GM21619 (cell line): ENCODE results near the gene SLC25A48.

Experiments
- ATAC-seq: cut with Tn5 transposase; IDR thresholded peaks from one replicate; pipeline ENCODE4 v1.9.1; 2021; ENCODE audit not compliant: unreplicated experiment

SLC25A48 gene

GRCh38 chr5:135834639-135835529 is at the start of gene SLC25A48:
Gene SLC25A48 (plus strand): TSS chr5:135834663. CDS start chr5:135834848, 185 bp downstream.
- ATAC-seq, result no peak

GRCh38 chr5:135800656-135801055 is 33.8 kb upstream of the SLC25A48 start:
- no peak for ATAC-seq

- no peak for ATAC-seq
Observed at GRCh38 chr5:135810188-135810943, 24.1 kb upstream of the SLC25A48 start.

GRCh38 chr5:135811007-135811406 is 23.5 kb upstream of the SLC25A48 start:
- no peak for ATAC-seq

- no peak for ATAC-seq
Observed at GRCh38 chr5:135813758-135814157, 20.7 kb upstream of the SLC25A48 start.

- no peak for ATAC-seq
Observed at GRCh38 chr5:135814316-135814715, 20.1 kb upstream of the SLC25A48 start.

GRCh38 chr5:135814812-135815211 is 19.7 kb upstream of the SLC25A48 start:
- no peak for ATAC-seq

- no peak for ATAC-seq
Observed at GRCh38 chr5:135821061-135821801, 13.2 kb upstream of the SLC25A48 start.

- no peak for ATAC-seq
Observed at GRCh38 chr5:135821802-135822201, 12.7 kb upstream of the SLC25A48 start.

GRCh38 chr5:135822286-135822685 is 12.2 kb upstream of the SLC25A48 start:
- ATAC-seq, result no peak

- ATAC-seq, result no peak
Observed at GRCh38 chr5:135822959-135823358, 11.5 kb upstream of the SLC25A48 start.

GRCh38 chr5:135823881-135824280 is 10.6 kb upstream of the SLC25A48 start:
- no peak for ATAC-seq

- ATAC-seq, result no peak
Observed at GRCh38 chr5:135824541-135825041, 9.9 kb upstream of the SLC25A48 start.

- ATAC-seq, result no peak
Observed at GRCh38 chr5:135825373-135826220, 8.9 kb upstream of the SLC25A48 start.

GRCh38 chr5:135826221-135826525 is 8.3 kb upstream of the SLC25A48 start:
- no peak for ATAC-seq

- ATAC-seq, result no peak
Observed at GRCh38 chr5:135826994-135827671, 7.3 kb upstream of the SLC25A48 start.

GRCh38 chr5:135827965-135828781 is 6.3 kb upstream of the SLC25A48 start:
- no peak for ATAC-seq

GRCh38 chr5:135828782-135829127 is 5.7 kb upstream of the SLC25A48 start:
- no peak for ATAC-seq

GRCh38 chr5:135829179-135829578 is 5.3 kb upstream of the SLC25A48 start:
- ATAC-seq, result no peak
